HG02981 (cell line): ENCODE data around the gene SLC37A1.

Experiments
- ATAC-seq: cut with Tn5 transposase; IDR thresholded peaks from one replicate; pipeline ENCODE4 v1.9.1; 2021; ENCODE audit warnings: mild to moderate bottlenecking, moderate library complexity; ENCODE audit not compliant: unreplicated experiment

The SLC37A1 gene

GRCh38 chr21:42630626-42631025, 117.0 kb downstream of the SLC37A1 start:
- no peak for ATAC-seq
